Activated CD8-positive, alpha-beta T cell treated with anti-CD3 and anti-CD28 coated beads for 36 hours (primary cell): ENCODE measurements around the gene PPP6R2. TPM values are rescaled to one million over a fixed set of nuclear protein-coding genes. Genes with fewer than 3 reads are reported as not detected.

Source experiments
- ATAC-seq: fragments of 200-7000 bp; cut with Tn5 transposase; one replicate; pipeline ENCODE4 v1.10.0; 2021; ENCODE audit warnings: mild to moderate bottlenecking, moderate library complexity
- CTCF ChIA-PET: fragments of 350-600 bp; sonication (Branson Sonifier 250); formaldehyde crosslinking; loops from one replicate; lab custom pipeline; 2021; ENCODE audit warnings: antibody characterized with exemption; lab: Charles Lee
- POLR2A ChIA-PET: fragments of 350-600 bp; sonication (Branson Sonifier 250); formaldehyde crosslinking; loops from one replicate; lab custom pipeline; 2021; ENCODE audit warnings: antibody characterized with exemption; lab: Charles Lee
- DNase-seq: peaks from one replicate; pipeline ENCODE4 v3.0.0-alpha.2; 2020
- H3K27ac Mint-ChIP-seq: one replicate; pipeline ENCODE4 v1.8.0; 2021; ENCODE audit warnings: mild to moderate bottlenecking, mixed read lengths
- H3K27me3 Mint-ChIP-seq: one replicate; pipeline ENCODE4 v1.8.0; 2021; ENCODE audit warnings: mixed read lengths
- H3K36me3 Mint-ChIP-seq: one replicate; pipeline ENCODE4 v1.8.0; 2021; ENCODE audit warnings: low read depth, mixed read lengths
- H3K4me1 Mint-ChIP-seq: one replicate; pipeline ENCODE4 v1.8.0; 2021; ENCODE audit warnings: low read depth, mixed read lengths
- H3K4me3 Mint-ChIP-seq: one replicate; pipeline ENCODE4 v1.8.0; 2021; ENCODE audit warnings: mild to moderate bottlenecking, moderate library complexity, mixed read lengths
- H3K9me3 Mint-ChIP-seq: one replicate; pipeline ENCODE4 v1.8.0; 2021; ENCODE audit warnings: mixed read lengths
- intact Hi-C: fragments of 100-400 bp; cut with micrococcal nuclease; formaldehyde crosslinking; loops from one replicate; pipeline ENCODE4 v1.10.0; 2022
- total RNA-seq, 2 experiments: library from RNA; stranded (reverse); gene quantifications; one replicate each; pipeline ENCODE4 v1.2.3, GENCODE V29; 2021
- TF ChIP-seq, protein P1 (sequence below): fragments of 200-600 bp; IDR thresholded peaks from one replicate; pipeline ENCODE4 v1.8.0; 2022; ENCODE audit warnings: antibody characterized with exemption, mild to moderate bottlenecking

Gene PPP6R2
- total RNA-seq, 2 experiments from 2014 or later: 44.2 to 44.3 TPM

DNA sequence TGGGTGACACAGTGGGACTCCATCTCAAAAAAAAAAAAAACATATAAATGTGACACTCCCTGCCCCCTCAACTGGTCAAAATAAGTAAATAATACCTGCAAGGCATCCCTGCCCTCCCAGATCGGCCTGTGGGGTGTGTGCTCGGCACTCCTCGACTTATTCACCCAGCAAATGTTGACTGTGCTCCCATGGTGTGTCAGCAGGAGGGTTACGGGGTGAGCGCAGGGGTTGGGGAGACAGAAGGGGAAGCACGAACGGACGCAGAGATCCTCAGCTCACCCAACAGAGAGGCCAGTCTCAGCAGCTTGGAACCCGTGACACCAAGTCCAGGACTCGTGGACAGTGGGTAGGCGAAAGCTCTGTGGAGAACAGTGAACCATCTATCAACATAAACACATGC is 136.6 kb downstream of the PPP6R2 start:
- no peak for ATAC-seq
- TF ChIP-seq, protein P1, sequence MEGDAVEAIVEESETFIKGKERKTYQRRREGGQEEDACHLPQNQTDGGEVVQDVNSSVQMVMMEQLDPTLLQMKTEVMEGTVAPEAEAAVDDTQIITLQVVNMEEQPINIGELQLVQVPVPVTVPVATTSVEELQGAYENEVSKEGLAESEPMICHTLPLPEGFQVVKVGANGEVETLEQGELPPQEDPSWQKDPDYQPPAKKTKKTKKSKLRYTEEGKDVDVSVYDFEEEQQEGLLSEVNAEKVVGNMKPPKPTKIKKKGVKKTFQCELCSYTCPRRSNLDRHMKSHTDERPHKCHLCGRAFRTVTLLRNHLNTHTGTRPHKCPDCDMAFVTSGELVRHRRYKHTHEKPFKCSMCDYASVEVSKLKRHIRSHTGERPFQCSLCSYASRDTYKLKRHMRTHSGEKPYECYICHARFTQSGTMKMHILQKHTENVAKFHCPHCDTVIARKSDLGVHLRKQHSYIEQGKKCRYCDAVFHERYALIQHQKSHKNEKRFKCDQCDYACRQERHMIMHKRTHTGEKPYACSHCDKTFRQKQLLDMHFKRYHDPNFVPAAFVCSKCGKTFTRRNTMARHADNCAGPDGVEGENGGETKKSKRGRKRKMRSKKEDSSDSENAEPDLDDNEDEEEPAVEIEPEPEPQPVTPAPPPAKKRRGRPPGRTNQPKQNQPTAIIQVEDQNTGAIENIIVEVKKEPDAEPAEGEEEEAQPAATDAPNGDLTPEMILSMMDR: no peak
- H3K27me3 Mint-ChIP-seq: peaks cover 6% of the 10 kb centered on the region
- intact Hi-C loops: no loop called here
- peaks cover 8% of the 10 kb centered on the region for H3K4me1 Mint-ChIP-seq
- CTCF ChIA-PET: interaction anchor here (0.9 to 1.2 kb wide), 3 partner anchors 19 to 141 kb away, joined by 3 read pairs; partner anchors contain the start of gene SCO2
- H3K27ac Mint-ChIP-seq: no peak overlapping the region
- H3K9me3 Mint-ChIP-seq: no peaks in the 10 kb centered on the region
- DNase-seq: no peak
- POLR2A ChIA-PET: interaction anchor here (0.8 to 1.2 kb wide), 2 partner anchors 17 to 515 kb away, joined by 3 read pairs; no protein-coding TSS in a partner anchor
- H3K36me3 Mint-ChIP-seq: no peaks in the 10 kb centered on the region
- H3K4me3 Mint-ChIP-seq: peak overlapping the region; percentile 65

DNA sequence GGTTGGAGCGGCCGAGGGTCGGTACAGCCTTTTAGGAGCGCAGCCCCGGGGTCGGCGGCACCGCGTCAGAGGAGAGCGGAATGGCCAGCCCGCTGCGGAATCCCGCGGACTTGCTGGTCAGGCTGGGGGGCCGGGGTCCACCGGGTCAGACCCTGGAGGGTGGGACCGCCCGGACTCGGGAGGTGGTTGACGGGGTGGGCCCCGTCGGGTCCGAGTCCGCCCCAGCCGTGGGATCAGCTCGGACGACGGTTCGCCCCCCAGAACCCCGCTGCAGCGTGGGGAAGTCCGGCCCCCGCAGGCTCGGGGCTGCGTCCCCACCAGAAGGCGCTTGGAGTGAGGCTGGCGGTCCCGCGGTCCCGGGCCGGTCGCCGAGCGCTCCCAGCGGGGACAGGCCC is 137.9 kb downstream of the PPP6R2 start:
- Mint-ChIP-seq H3K27ac (no peak overlapping the region), H3K4me3 (peak overlapping the region; percentile 65), H3K4me1 (peaks cover 3% of the 10 kb centered on the region), H3K9me3 (no peaks in the 10 kb centered on the region), H3K27me3 (peaks cover 6% of the 10 kb centered on the region), H3K36me3 (no peaks in the 10 kb centered on the region)
- ChIA-PET POLR2A (interaction anchor here (0.7 kb wide), 1 partner anchor 45 kb away, joined by 3 read pairs; the partner anchor contains the start of gene SCO2), CTCF (interaction anchor here (0.8 to 1.0 kb wide), 2 partner anchors 17 to 18 kb away, joined by 3 to 5 read pairs; no protein-coding TSS in a partner anchor)
- DNase-seq: no peak
- intact Hi-C loops: no loop called here
- TF ChIP-seq, protein P1: no peak
- no peak for ATAC-seq

DNA sequence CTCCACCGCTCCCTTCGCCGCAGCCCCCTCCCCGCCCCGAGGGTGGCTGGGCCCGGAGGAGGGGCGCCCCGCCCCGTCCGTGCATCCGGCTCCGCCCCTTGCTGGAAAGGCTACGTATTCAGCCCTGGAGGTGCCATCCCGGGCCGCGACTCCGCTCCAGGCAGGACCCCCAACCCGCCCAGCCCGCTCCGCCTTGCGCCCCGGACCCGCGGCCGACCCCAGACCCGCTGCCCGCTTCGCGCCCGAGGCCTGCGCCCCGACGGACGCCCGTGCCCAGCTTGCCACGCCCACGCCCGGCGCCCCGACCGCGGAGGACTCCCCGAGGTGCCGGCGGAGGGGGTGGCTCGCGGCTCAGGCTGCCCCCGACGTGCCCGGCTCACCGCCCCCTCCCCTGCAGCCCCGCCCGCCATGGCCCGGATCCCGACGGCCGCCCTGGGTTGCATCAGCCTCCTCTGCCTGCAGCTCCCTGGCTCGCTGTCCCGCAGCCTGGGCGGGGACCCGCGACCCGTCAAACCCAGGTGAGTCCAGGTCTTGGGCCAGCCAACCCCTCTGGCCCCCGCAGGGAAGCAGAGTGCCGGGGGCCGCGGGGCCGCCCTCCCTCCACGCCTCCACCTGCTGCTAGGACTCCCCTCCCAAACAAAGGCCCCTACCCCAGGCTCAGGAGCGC is 138.4 kb downstream of the PPP6R2 start, which contains the start of gene ADM2:
Gene ADM2 (plus strand): TSS at position 104 of the 667 bp plus-strand sequence. CDS start 305 bp downstream, at position 409.
- DNase-seq (peak; percentile 71), ATAC-seq (peak; percentile 83)
- intact Hi-C loops: no loop called here
- Mint-ChIP-seq H3K9me3 (no peaks in the 10 kb centered on the region), H3K4me3 (peak within 1 kb of the TSS; percentile 79), H3K27ac (peak within 1 kb of the TSS; percentile 63), H3K27me3 (peaks cover 6% of the 10 kb centered on the region), H3K4me1 (peaks cover 3% of the 10 kb centered on the region), H3K36me3 (no peaks in the 10 kb centered on the region)
- CTCF ChIA-PET: interaction anchor here (0.8 to 1.0 kb wide), 2 partner anchors 16 to 17 kb away, joined by 3 to 5 read pairs; no protein-coding TSS in a partner anchor
- TF ChIP-seq, protein P1: no peak
- POLR2A ChIA-PET: interaction anchor here (0.7 to 1.7 kb wide), 2 partner anchors 13 to 44 kb away, joined by 3 to 4 read pairs; partner anchors contain the start of gene SCO2

DNA sequence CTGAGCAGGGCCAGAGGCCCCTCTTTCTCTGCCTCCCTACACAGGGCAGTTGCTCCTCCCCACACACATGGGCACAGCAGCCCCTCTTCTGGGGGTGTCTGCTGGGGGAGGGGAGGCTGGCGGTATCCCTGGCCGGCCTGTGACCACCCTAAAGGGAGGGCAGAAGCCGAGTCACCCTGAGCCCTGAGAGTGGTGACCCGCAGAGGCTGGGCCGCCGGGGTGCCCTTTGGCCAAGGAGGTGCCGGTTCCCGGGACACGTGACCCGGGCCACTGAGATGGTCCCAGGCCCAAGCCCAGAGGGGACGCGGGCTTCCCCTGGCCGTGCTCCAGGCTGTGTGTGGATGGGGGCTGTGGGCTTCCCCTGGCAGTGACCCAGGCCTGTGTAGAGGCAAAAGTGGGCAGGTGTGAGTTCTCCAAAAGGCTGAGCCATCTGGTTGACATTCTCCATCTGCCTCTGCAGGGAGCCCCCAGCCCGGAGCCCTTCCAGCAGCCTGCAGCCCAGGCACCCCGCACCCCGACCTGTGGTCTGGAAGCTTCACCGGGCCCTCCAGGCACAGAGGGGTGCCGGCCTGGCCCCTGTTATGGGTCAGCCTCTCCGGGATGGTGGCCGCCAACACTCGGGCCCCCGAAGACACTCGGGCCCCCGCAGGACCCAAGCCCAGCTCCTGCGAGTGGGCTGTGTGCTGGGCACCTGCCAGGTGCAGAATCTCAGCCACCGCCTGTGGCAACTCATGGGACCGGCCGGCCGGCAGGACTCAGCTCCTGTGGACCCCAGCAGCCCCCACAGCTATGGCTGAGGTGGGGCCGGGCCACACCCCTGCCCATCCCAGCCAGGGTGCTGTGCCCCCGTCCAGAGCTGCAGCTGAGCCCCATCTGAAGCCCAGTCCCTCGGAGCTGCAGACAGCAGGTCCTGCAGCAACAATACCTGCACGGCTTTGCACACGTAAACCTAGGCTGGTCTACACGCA is 139.3 kb downstream of the PPP6R2 start:
- TF ChIP-seq, protein P1: no peak
- H3K27me3 Mint-ChIP-seq: peaks cover 6% of the 10 kb centered on the region
- ChIA-PET POLR2A (interaction anchor here (1.7 to 3.3 kb wide), 2 partner anchors 9 to 13 kb away, joined by 4 to 11 read pairs; no protein-coding TSS in a partner anchor), CTCF (interaction anchor here (0.8 to 1.0 kb wide), 3 partner anchors 10 to 16 kb away, joined by 3 to 5 read pairs (median 3); no protein-coding TSS in a partner anchor)
- H3K36me3 Mint-ChIP-seq: no peaks in the 10 kb centered on the region
- intact Hi-C loops: no loop called here
- peak; percentile 15 for ATAC-seq
- peak overlapping the region; percentile 63 for H3K27ac Mint-ChIP-seq
- H3K9me3 Mint-ChIP-seq: no peaks in the 10 kb centered on the region
- no peak for DNase-seq
- H3K4me1 Mint-ChIP-seq: peaks cover 3% of the 10 kb centered on the region
- H3K4me3 Mint-ChIP-seq: peak overlapping the region; percentile 79
